HepG2 (cell line): ENCODE data around the gene UCKL1. TPM values are rescaled to one million over a fixed set of nuclear protein-coding genes. Genes with fewer than 3 reads are reported as not detected.
A peak's percentile ranks its signal among the peaks of the same experiment; 100 is the strongest.

Experiments used
- ARNT ChIP-seq: fragments of 450-650 bp; IDR thresholded peaks from 2 replicates; pipeline ENCODE4 v1.6.1; 2017
- ASH2L ChIP-seq: fragments of 300-600, 200-600 bp; sonication (generic); IDR thresholded peaks from 2 replicates; pipeline ENCODE4 v1.7.0; 2017; ENCODE audit warnings: low read depth, mild to moderate bottlenecking, moderate library complexity, mixed read lengths, low read length; ENCODE audit not compliant: insufficient read length
- ATF7 ChIP-seq, 2 experiments: fragments of 450-650 bp in 1 of 2; sonication (generic) in 1 of 2; formaldehyde crosslinking in 1 of 2; IDR thresholded peaks; 2 replicates each; pipeline versions ENCODE4 v1.4.0 to v1.6.1; 2016 to 2020; ENCODE audit warnings: antibody characterized with exemption in 1 of 2, mild to moderate bottlenecking in 1 of 2, missing genetic modification reagents in 1 of 2
- BRF2 ChIP-seq: sonication (generic); formaldehyde crosslinking; IDR thresholded peaks from 2 replicates; pipeline ENCODE4 v1.8.1; 2022; ENCODE audit warnings: mild to moderate bottlenecking, missing genetic modification reagents
- CBX2 ChIP-seq, 2 experiments: fragments of 200-600 bp in 1 of 2; sonication (generic); formaldehyde crosslinking in 1 of 2; IDR thresholded peaks; 2 replicates each; pipeline versions ENCODE4 v1.7.0 to v1.8.1; 2018 to 2022; ENCODE audit warnings: low read depth in 2 of 2, low read length in 1 of 2, mild to moderate bottlenecking in 1 of 2, missing genetic modification reagents in 1 of 2
- CEBPB ChIP-seq: IDR thresholded peaks from 2 replicates; pipeline ENCODE4 v1.6.1; 2011; ENCODE audit warnings: low read depth, low read length, improper control_type of control experiment, borderline replicate concordance
- ELF1 ChIP-seq: sonication (generic); formaldehyde crosslinking; IDR thresholded peaks from 2 replicates; pipeline ENCODE4 v1.4.0; 2020; ENCODE audit warnings: missing genetic modification reagents
- HDAC2 ChIP-seq: sonication (generic); formaldehyde crosslinking; IDR thresholded peaks from 2 replicates; pipeline ENCODE4 v1.4.0; 2020; ENCODE audit warnings: missing genetic modification reagents
- HNRNPLL ChIP-seq: fragments of 200-400 bp; formaldehyde crosslinking; IDR thresholded peaks from 2 replicates; pipeline ENCODE4 v1.6.1; 2017; ENCODE audit warnings: mild to moderate bottlenecking, low read depth, low read length; ENCODE audit not compliant: poor library complexity, severe bottlenecking
- MAFG ChIP-seq: sonication (generic); formaldehyde crosslinking; IDR thresholded peaks from 2 replicates; pipeline ENCODE4 v1.5.1; 2020; ENCODE audit warnings: mild to moderate bottlenecking, missing genetic modification reagents
- MTF1 ChIP-seq: sonication (generic); formaldehyde crosslinking; IDR thresholded peaks from 2 replicates; pipeline ENCODE4 v1.5.0; 2020; ENCODE audit warnings: missing genetic modification reagents
- NFE2L2 ChIP-seq: fragments of 150-350 bp; IDR thresholded peaks from 2 replicates; pipeline ENCODE4 v1.6.1; 2014; ENCODE audit warnings: low read length
- STAG1 ChIP-seq: sonication (generic); formaldehyde crosslinking; IDR thresholded peaks from 2 replicates; pipeline ENCODE4 v1.4.0; 2020; ENCODE audit warnings: missing genetic modification reagents
- SYNCRIP ChIP-seq: fragments of 200-400 bp; formaldehyde crosslinking; IDR thresholded peaks from 2 replicates; pipeline ENCODE4 v1.6.1; 2018; ENCODE audit warnings: mild to moderate bottlenecking, low read depth, low read length; ENCODE audit not compliant: insufficient read depth
- ZFP82 ChIP-seq: sonication (generic); formaldehyde crosslinking; IDR thresholded peaks from 2 replicates; pipeline ENCODE4 v1.5.1; 2020; ENCODE audit warnings: mild to moderate bottlenecking, missing genetic modification reagents, borderline replicate concordance
- ZNF235 ChIP-seq: sonication (generic); formaldehyde crosslinking; IDR thresholded peaks from 2 replicates; pipeline ENCODE4 v1.8.1; 2023; ENCODE audit warnings: mild to moderate bottlenecking, missing genetic modification reagents, borderline replicate concordance
- ZNF337 ChIP-seq: sonication (generic); formaldehyde crosslinking; IDR thresholded peaks from 2 replicates; pipeline ENCODE4 v1.5.1; 2020; ENCODE audit warnings: missing genetic modification reagents, low read depth, mild to moderate bottlenecking, borderline replicate concordance
- ZNF354B ChIP-seq: sonication (generic); formaldehyde crosslinking; IDR thresholded peaks from 2 replicates; pipeline ENCODE4 v1.8.0; 2022; ENCODE audit warnings: mild to moderate bottlenecking, missing genetic modification reagents
- ZNF503 ChIP-seq: sonication (generic); formaldehyde crosslinking; IDR thresholded peaks from 2 replicates; pipeline ENCODE4 v1.4.0; 2020; ENCODE audit warnings: missing genetic modification reagents
- ZNF597 ChIP-seq: sonication (generic); formaldehyde crosslinking; IDR thresholded peaks from 2 replicates; pipeline ENCODE4 v1.5.0; 2020; ENCODE audit warnings: missing genetic modification reagents
- ZNF672 ChIP-seq: sonication (generic); formaldehyde crosslinking; IDR thresholded peaks from 2 replicates; pipeline ENCODE4 v1.8.1; 2022; ENCODE audit warnings: missing genetic modification reagents
- ZNF747 ChIP-seq: sonication (generic); formaldehyde crosslinking; IDR thresholded peaks from 2 replicates; pipeline ENCODE4 v1.8.1; 2023; ENCODE audit warnings: missing genetic modification reagents, mild to moderate bottlenecking, borderline replicate concordance
- ZNF768 ChIP-seq: sonication (generic); formaldehyde crosslinking; IDR thresholded peaks from 2 replicates; pipeline ENCODE4 v1.4.0; 2020; ENCODE audit warnings: missing genetic modification reagents
- ZNF773 ChIP-seq: sonication (generic); formaldehyde crosslinking; IDR thresholded peaks from 2 replicates; pipeline ENCODE4 v1.4.0; 2020; ENCODE audit warnings: missing genetic modification reagents, borderline replicate concordance
- ZNF781 ChIP-seq: sonication (generic); formaldehyde crosslinking; IDR thresholded peaks from 2 replicates; pipeline ENCODE4 v1.5.1; 2020; ENCODE audit warnings: borderline replicate concordance, mild to moderate bottlenecking, missing genetic modification reagents; ENCODE audit errors: not compliant biosample characterization
- polyA plus RNA-seq, 8 experiments: library from polyadenylated mRNA; depleted of rRNA in 3 of 8; stranded (reverse) in 7 of 8; unstranded in 1 of 8; fragments of >200 nt; fragmentation: Illumina TruSeq in 4 of 8; extraction: Trizol in 4 of 8; gene quantifications; 2 replicates each; pipeline versions ENCODE4 v1.2.1 to v1.2.3, GENCODE V29; 2011 to 2016; ENCODE audit warnings: low read depth in 4 of 8, missing spikeins in 1 of 8, mixed read lengths in 1 of 8; ENCODE audit not compliant: insufficient read depth in 1 of 8
- total RNA-seq, 5 experiments: library from RNA; depleted of rRNA; stranded (reverse); fragments of >200 nt; fragmentation: Illumina TruSeq; extraction: Trizol; gene quantifications; 2 replicates each; pipeline ENCODE4 v1.2.3, GENCODE V29; 2016; ENCODE audit warnings: low read depth in 1 of 5

Gene UCKL1
- total and polyA plus RNA-seq, 2 of the 13 experiments (the other 11 are each of a cell fraction or from before 2014, with no cell fraction given) = 50.2 to 126 TPM

- TF ChIP-seq ZNF597 (no peak), CBX2 (IDR thresholded peaks at IDR 0.05; ENCODE audit: low read depth, low read length) (no peak), CBX2 (CRISPR knock-in tag; IDR thresholded peaks at IDR 0.05; ENCODE audit: low read depth) (peak; percentile 97; the same call in 1 of the 2 replicates), ZFP82 (CRISPR knock-in tag) (peak; percentile 98), ZNF768 (peak; percentile 81; the same call in 1 of the 2 replicates), ASH2L (peak; percentile 98), ELF1 (peak; percentile 99), CEBPB (no peak), HNRNPLL (peak; percentile 89), HDAC2 (CRISPR knock-in tag) (peak; percentile 98), ZNF672 (peak; percentile 92; the same call in 1 of the 2 replicates), NFE2L2 (peak; percentile 21; the same call in 1 of the 2 replicates), ZNF354B (CRISPR knock-in tag) (no peak), BRF2 (no peak), MAFG (no peak), ZNF235 (CRISPR knock-in tag) (peak; percentile 92; the same call in 1 of the 2 replicates), STAG1 (CRISPR knock-in tag) (peak; percentile 69), SYNCRIP (no peak), ZNF773 (no peak), ATF7 (IDR thresholded peaks at IDR 0.05) (no peak), ATF7 (CRISPR knock-in tag; IDR thresholded peaks at IDR 0.05) (peak; percentile 68), ZNF781 (CRISPR knock-in tag) (peak; percentile 77), ZNF503 (CRISPR knock-in tag) (peak; percentile 88; the same call in 1 of the 2 replicates), ZNF747 (CRISPR knock-in tag) (peak; percentile 92), ZNF337 (CRISPR knock-in tag) (peak; percentile 98), MTF1 (CRISPR knock-in tag) (no peak), ARNT (no peak)
Observed at GRCh38 chr20:63980806-63981728, 24.9 kb upstream of the UCKL1 start, which contains the start of gene PRPF6 (continued).
